Gastroesophageal sphincter (tissue), 3 donors: ENCODE data around the gene ETV2.

ENCODE experiments used
- EP300 ChIP-seq: sonication (generic); formaldehyde crosslinking; IDR thresholded peaks from one replicate; pipeline ENCODE4 v1.6.1; 2017; ENCODE audit warnings: antibody characterized with exemption, mild to moderate bottlenecking
- POLR2A ChIP-seq, 2 donors: fragments of 450-650 bp; IDR thresholded peaks; one replicate each; pipeline ENCODE4 v1.6.1; 2017; ENCODE audit warnings: antibody characterized with exemption in 2 of 2, mild to moderate bottlenecking in 2 of 2, moderate library complexity in 1 of 2
- TF ChIP-seq, protein P1 (sequence below), 4 experiments: fragments of 200-600 bp in 2 of 4; fragments of 450-650 bp in 2 of 4; sonication (generic) in 1 of 4; IDR thresholded peaks; one replicate each; pipeline ENCODE4 v1.5.1; 2017 to 2019; ENCODE audit warnings: antibody characterized with exemption in 4 of 4, mild to moderate bottlenecking in 2 of 4, moderate library complexity in 2 of 4

DNA sequence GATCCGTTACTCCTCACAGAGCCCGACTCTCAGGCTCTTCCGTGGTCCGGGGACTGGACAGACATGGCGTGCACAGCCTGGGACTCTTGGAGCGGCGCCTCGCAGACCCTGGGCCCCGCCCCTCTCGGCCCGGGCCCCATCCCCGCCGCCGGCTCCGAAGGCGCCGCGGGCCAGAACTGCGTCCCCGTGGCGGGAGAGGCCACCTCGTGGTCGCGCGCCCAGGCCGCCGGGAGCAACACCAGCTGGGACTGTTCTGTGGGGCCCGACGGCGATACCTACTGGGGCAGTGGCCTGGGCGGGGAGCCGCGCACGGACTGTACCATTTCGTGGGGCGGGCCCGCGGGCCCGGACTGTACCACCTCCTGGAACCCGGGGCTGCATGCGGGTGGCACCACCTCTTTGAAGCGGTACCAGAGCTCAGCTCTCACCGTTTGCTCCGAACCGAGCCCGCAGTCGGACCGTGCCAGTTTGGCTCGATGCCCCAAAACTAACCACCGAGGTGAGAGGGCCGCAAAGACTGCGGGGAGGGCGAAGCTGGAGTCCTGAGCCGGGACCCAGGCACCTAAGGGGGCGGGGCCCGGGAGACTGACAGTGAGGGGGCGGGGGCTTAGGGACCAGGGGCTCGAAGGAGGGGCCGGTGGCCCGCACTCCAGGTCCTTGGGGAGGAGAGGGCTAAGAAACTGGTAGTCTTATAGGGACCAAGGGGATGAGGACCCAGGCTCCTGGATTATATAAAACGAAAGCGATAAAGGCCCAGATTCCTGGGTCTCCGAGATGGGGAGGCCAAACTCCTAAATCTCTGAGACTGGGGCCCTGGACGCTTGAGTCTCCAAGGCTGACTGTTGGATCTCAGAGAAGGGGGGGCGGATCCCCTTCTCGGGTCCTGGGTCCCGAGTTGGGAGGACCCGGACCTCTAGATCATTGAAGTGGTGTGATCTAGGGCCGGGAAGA is 2.0 kb downstream of the ETV2 start:
- TF ChIP-seq POLR2A (IDR thresholded peaks at IDR 0.05) (peak in 1 of 2 donors; percentile 55), EP300 (no peak)
- TF ChIP-seq, protein P1, sequence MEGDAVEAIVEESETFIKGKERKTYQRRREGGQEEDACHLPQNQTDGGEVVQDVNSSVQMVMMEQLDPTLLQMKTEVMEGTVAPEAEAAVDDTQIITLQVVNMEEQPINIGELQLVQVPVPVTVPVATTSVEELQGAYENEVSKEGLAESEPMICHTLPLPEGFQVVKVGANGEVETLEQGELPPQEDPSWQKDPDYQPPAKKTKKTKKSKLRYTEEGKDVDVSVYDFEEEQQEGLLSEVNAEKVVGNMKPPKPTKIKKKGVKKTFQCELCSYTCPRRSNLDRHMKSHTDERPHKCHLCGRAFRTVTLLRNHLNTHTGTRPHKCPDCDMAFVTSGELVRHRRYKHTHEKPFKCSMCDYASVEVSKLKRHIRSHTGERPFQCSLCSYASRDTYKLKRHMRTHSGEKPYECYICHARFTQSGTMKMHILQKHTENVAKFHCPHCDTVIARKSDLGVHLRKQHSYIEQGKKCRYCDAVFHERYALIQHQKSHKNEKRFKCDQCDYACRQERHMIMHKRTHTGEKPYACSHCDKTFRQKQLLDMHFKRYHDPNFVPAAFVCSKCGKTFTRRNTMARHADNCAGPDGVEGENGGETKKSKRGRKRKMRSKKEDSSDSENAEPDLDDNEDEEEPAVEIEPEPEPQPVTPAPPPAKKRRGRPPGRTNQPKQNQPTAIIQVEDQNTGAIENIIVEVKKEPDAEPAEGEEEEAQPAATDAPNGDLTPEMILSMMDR (IDR thresholded peaks at IDR 0.05) = peak in 1 of 4 experiments; percentile 16
